ENCODE measurements around the gene BEND6.

- TF ChIP-seq POLR2A (IDR thresholded peaks at IDR 0.05) (no peak), CTCF (IDR thresholded peaks at IDR 0.05) (no peak)
Observed at GRCh38 chr6:56927538-56928453, 27.1 kb upstream of the BEND6 start.
